Measurements from ENCODE around the gene C1QB. TPM values are rescaled to one million over a fixed set of nuclear protein-coding genes. Genes with fewer than 3 reads are reported as not detected.

C1QB gene
- polyA plus RNA-seq, 2 donors, result 12.8 to 29.1 TPM

GRCh38 chr1:22615886-22616285 lies 37.1 kb upstream of the C1QB start:
- WGBS, 2 donors, result 69 to 78% methylated on average over 2 of the region's 2 CpGs
- H3K27me3 ChIP-seq (ENCODE audit: control insufficient read depth in 1 of 2, insufficient read depth in 2 of 2, low read length in 2 of 2), result no peaks in the 10 kb centered on the region

GRCh38 chr1:22616571-22616970 lies 36.5 kb upstream of the C1QB start:
- Histone ChIP-seq H3K36me3 (ENCODE audit: control insufficient read depth in 2 of 2, insufficient read depth in 2 of 2, low read length in 1 of 2) (no peaks in the 10 kb centered on the region), H3K27ac (ENCODE audit: low read depth in 2 of 2, low read length in 1 of 2) (no peak overlapping the region), H3K4me1 (ENCODE audit: control insufficient read depth in 2 of 2, insufficient read depth in 2 of 2, low read length in 1 of 2) (no peaks in the 10 kb centered on the region), H3K4me3 (ENCODE audit: low read depth in 1 of 2, low read length in 2 of 2) (no peak overlapping the region), H3K27me3 (ENCODE audit: control insufficient read depth in 1 of 2, insufficient read depth in 2 of 2, low read length in 2 of 2) (no peaks in the 10 kb centered on the region), H3K9me3 (ENCODE audit: control insufficient read depth in 2 of 2, insufficient read depth in 1 of 2, low read depth in 1 of 2, low read length in 1 of 2) (no peaks in the 10 kb centered on the region)
- WGBS, 2 donors, result 44 to 50% methylated on average over 11 of the region's 11 CpGs

More at GRCh38 chr1:22615886-22616285, 37.1 kb upstream of the C1QB start:
- H3K4me3 ChIP-seq (ENCODE audit: low read depth in 1 of 2, low read length in 2 of 2), result no peak overlapping the region
- H3K27ac ChIP-seq (ENCODE audit: low read depth in 2 of 2, low read length in 1 of 2), result no peak overlapping the region
- no peaks in the 10 kb centered on the region for H3K9me3 ChIP-seq (ENCODE audit: control insufficient read depth in 2 of 2, insufficient read depth in 1 of 2, low read depth in 1 of 2, low read length in 1 of 2)
- H3K36me3 ChIP-seq (ENCODE audit: control insufficient read depth in 2 of 2, insufficient read depth in 2 of 2, low read length in 1 of 2), result no peaks in the 10 kb centered on the region
- H3K4me1 ChIP-seq (ENCODE audit: control insufficient read depth in 2 of 2, insufficient read depth in 2 of 2, low read length in 1 of 2), result no peaks in the 10 kb centered on the region

- WGBS, 2 donors, result 24 to 28% methylated on average over 16 of the region's 16 CpGs
- H3K27me3 ChIP-seq (ENCODE audit: control insufficient read depth in 1 of 2, insufficient read depth in 2 of 2, low read length in 2 of 2), result no peaks in the 10 kb centered on the region
- H3K36me3 ChIP-seq (ENCODE audit: control insufficient read depth in 2 of 2, insufficient read depth in 2 of 2, low read length in 1 of 2), result no peaks in the 10 kb centered on the region
- no peaks in the 10 kb centered on the region for H3K4me1 ChIP-seq (ENCODE audit: control insufficient read depth in 2 of 2, insufficient read depth in 2 of 2, low read length in 1 of 2)
- H3K27ac ChIP-seq (ENCODE audit: low read depth in 2 of 2, low read length in 1 of 2), result no peak overlapping the region
- no peak overlapping the region for H3K4me3 ChIP-seq (ENCODE audit: low read depth in 1 of 2, low read length in 2 of 2)
- no peaks in the 10 kb centered on the region for H3K9me3 ChIP-seq (ENCODE audit: control insufficient read depth in 2 of 2, insufficient read depth in 1 of 2, low read depth in 1 of 2, low read length in 1 of 2)
Observed at GRCh38 chr1:22618056-22618455, 35.0 kb upstream of the C1QB start.

GRCh38 chr1:22619252-22619651 lies 33.8 kb upstream of the C1QB start:
- Histone ChIP-seq H3K4me3 (ENCODE audit: low read depth in 1 of 2, low read length in 2 of 2) (no peak overlapping the region), H3K4me1 (ENCODE audit: control insufficient read depth in 2 of 2, insufficient read depth in 2 of 2, low read length in 1 of 2) (no peaks in the 10 kb centered on the region), H3K9me3 (ENCODE audit: control insufficient read depth in 2 of 2, insufficient read depth in 1 of 2, low read depth in 1 of 2, low read length in 1 of 2) (no peaks in the 10 kb centered on the region), H3K27me3 (ENCODE audit: control insufficient read depth in 1 of 2, insufficient read depth in 2 of 2, low read length in 2 of 2) (no peaks in the 10 kb centered on the region), H3K36me3 (ENCODE audit: control insufficient read depth in 2 of 2, insufficient read depth in 2 of 2, low read length in 1 of 2) (no peaks in the 10 kb centered on the region), H3K27ac (ENCODE audit: low read depth in 2 of 2, low read length in 1 of 2) (no peak overlapping the region)
- WGBS, 2 donors, result 73 to 77% methylated on average over 7 of the region's 7 CpGs

- no peak overlapping the region for H3K4me3 ChIP-seq (ENCODE audit: low read depth in 1 of 2, low read length in 2 of 2)
- no peaks in the 10 kb centered on the region for H3K36me3 ChIP-seq (ENCODE audit: control insufficient read depth in 2 of 2, insufficient read depth in 2 of 2, low read length in 1 of 2)
- H3K9me3 ChIP-seq (ENCODE audit: control insufficient read depth in 2 of 2, insufficient read depth in 1 of 2, low read depth in 1 of 2, low read length in 1 of 2), result no peaks in the 10 kb centered on the region
- WGBS, 2 donors, result 39 to 57% methylated on average over 12 of the region's 12 CpGs
- H3K27ac ChIP-seq (ENCODE audit: low read depth in 2 of 2, low read length in 1 of 2), result no peak overlapping the region
- no peaks in the 10 kb centered on the region for H3K27me3 ChIP-seq (ENCODE audit: control insufficient read depth in 1 of 2, insufficient read depth in 2 of 2, low read length in 2 of 2)
- no peaks in the 10 kb centered on the region for H3K4me1 ChIP-seq (ENCODE audit: control insufficient read depth in 2 of 2, insufficient read depth in 2 of 2, low read length in 1 of 2)
Observed at GRCh38 chr1:22619798-22620197, 33.2 kb upstream of the C1QB start.

- no peaks in the 10 kb centered on the region for H3K27me3 ChIP-seq (ENCODE audit: control insufficient read depth in 1 of 2, insufficient read depth in 2 of 2, low read length in 2 of 2)
- 52 to 53% methylated on average over 4 of the region's 4 CpGs for WGBS, 2 donors
Observed at GRCh38 chr1:22621761-22622160, 31.3 kb upstream of the C1QB start.

GRCh38 chr1:22625262-22625925 lies 27.6 kb upstream of the C1QB start:
- H3K9me3 ChIP-seq (ENCODE audit: control insufficient read depth in 2 of 2, insufficient read depth in 1 of 2, low read depth in 1 of 2, low read length in 1 of 2), result no peaks in the 10 kb centered on the region

More at GRCh38 chr1:22621761-22622160, 31.3 kb upstream of the C1QB start:
- Histone ChIP-seq H3K4me3 (ENCODE audit: low read depth in 1 of 2, low read length in 2 of 2) (no peak overlapping the region), H3K36me3 (ENCODE audit: control insufficient read depth in 2 of 2, insufficient read depth in 2 of 2, low read length in 1 of 2) (no peaks in the 10 kb centered on the region), H3K9me3 (ENCODE audit: control insufficient read depth in 2 of 2, insufficient read depth in 1 of 2, low read depth in 1 of 2, low read length in 1 of 2) (no peaks in the 10 kb centered on the region), H3K4me1 (ENCODE audit: control insufficient read depth in 2 of 2, insufficient read depth in 2 of 2, low read length in 1 of 2) (no peaks in the 10 kb centered on the region), H3K27ac (ENCODE audit: low read depth in 2 of 2, low read length in 1 of 2) (no peak overlapping the region)

GRCh38 chr1:22626237-22627157 lies 26.5 kb upstream of the C1QB start:
- H3K4me3 ChIP-seq (ENCODE audit: low read depth in 1 of 2, low read length in 2 of 2), result no peak overlapping the region
- 16 to 22% methylated on average over 20 of the region's 20 CpGs for WGBS, 2 donors
- no peaks in the 10 kb centered on the region for H3K9me3 ChIP-seq (ENCODE audit: control insufficient read depth in 2 of 2, insufficient read depth in 1 of 2, low read depth in 1 of 2, low read length in 1 of 2)
- H3K4me1 ChIP-seq (ENCODE audit: control insufficient read depth in 2 of 2, insufficient read depth in 2 of 2, low read length in 1 of 2), result no peaks in the 10 kb centered on the region
- no peak overlapping the region for H3K27ac ChIP-seq (ENCODE audit: low read depth in 2 of 2, low read length in 1 of 2)
- peaks cover 0 to 3% of the 10 kb centered on the region in 2 donors for H3K27me3 ChIP-seq (ENCODE audit: control insufficient read depth in 1 of 2, insufficient read depth in 2 of 2, low read length in 2 of 2)
- H3K36me3 ChIP-seq (ENCODE audit: control insufficient read depth in 2 of 2, insufficient read depth in 2 of 2, low read length in 1 of 2), result no peaks in the 10 kb centered on the region

More at GRCh38 chr1:22625262-22625925, 27.6 kb upstream of the C1QB start:
- peaks cover 0 to 3% of the 10 kb centered on the region in 2 donors for H3K27me3 ChIP-seq (ENCODE audit: control insufficient read depth in 1 of 2, insufficient read depth in 2 of 2, low read length in 2 of 2)
- WGBS, 2 donors, result 32 to 34% methylated on average over 9 of the region's 9 CpGs
- H3K36me3 ChIP-seq (ENCODE audit: control insufficient read depth in 2 of 2, insufficient read depth in 2 of 2, low read length in 1 of 2), result no peaks in the 10 kb centered on the region
- H3K4me3 ChIP-seq (ENCODE audit: low read depth in 1 of 2, low read length in 2 of 2), result no peak overlapping the region
- no peaks in the 10 kb centered on the region for H3K4me1 ChIP-seq (ENCODE audit: control insufficient read depth in 2 of 2, insufficient read depth in 2 of 2, low read length in 1 of 2)
- no peak overlapping the region for H3K27ac ChIP-seq (ENCODE audit: low read depth in 2 of 2, low read length in 1 of 2)

- H3K4me1 ChIP-seq (ENCODE audit: control insufficient read depth in 2 of 2, insufficient read depth in 2 of 2, low read length in 1 of 2), result no peaks in the 10 kb centered on the region
- no peaks in the 10 kb centered on the region for H3K9me3 ChIP-seq (ENCODE audit: control insufficient read depth in 2 of 2, insufficient read depth in 1 of 2, low read depth in 1 of 2, low read length in 1 of 2)
- 30 to 36% methylated on average over 5 of the region's 5 CpGs for WGBS, 2 donors
- no peaks in the 10 kb centered on the region for H3K36me3 ChIP-seq (ENCODE audit: control insufficient read depth in 2 of 2, insufficient read depth in 2 of 2, low read length in 1 of 2)
- H3K27ac ChIP-seq (ENCODE audit: low read depth in 2 of 2, low read length in 1 of 2), result no peak overlapping the region
- peaks cover 0 to 3% of the 10 kb centered on the region in 2 donors for H3K27me3 ChIP-seq (ENCODE audit: control insufficient read depth in 1 of 2, insufficient read depth in 2 of 2, low read length in 2 of 2)
- no peak overlapping the region for H3K4me3 ChIP-seq (ENCODE audit: low read depth in 1 of 2, low read length in 2 of 2)
Observed at GRCh38 chr1:22627331-22627730, 25.7 kb upstream of the C1QB start.

Data from esophagus (tissue), 2 donors.